B cell (primary cell): ENCODE results near the gene HOXA9.

Source experiments
- EZH2 ChIP-seq: IDR thresholded peaks from 2 replicates; pipeline ENCODE4 v1.6.1; 2012; ENCODE audit warnings: borderline replicate concordance, low read depth, mild to moderate bottlenecking, moderate library complexity, low read length; ENCODE audit not compliant: insufficient read depth, poor library complexity, severe bottlenecking
- TF ChIP-seq, protein P1 (sequence below): fragments of 200-600 bp; IDR thresholded peaks from one replicate; pipeline ENCODE4 v1.8.0; 2022; ENCODE audit warnings: antibody characterized with exemption, mild to moderate bottlenecking

- TF ChIP-seq, protein P1, sequence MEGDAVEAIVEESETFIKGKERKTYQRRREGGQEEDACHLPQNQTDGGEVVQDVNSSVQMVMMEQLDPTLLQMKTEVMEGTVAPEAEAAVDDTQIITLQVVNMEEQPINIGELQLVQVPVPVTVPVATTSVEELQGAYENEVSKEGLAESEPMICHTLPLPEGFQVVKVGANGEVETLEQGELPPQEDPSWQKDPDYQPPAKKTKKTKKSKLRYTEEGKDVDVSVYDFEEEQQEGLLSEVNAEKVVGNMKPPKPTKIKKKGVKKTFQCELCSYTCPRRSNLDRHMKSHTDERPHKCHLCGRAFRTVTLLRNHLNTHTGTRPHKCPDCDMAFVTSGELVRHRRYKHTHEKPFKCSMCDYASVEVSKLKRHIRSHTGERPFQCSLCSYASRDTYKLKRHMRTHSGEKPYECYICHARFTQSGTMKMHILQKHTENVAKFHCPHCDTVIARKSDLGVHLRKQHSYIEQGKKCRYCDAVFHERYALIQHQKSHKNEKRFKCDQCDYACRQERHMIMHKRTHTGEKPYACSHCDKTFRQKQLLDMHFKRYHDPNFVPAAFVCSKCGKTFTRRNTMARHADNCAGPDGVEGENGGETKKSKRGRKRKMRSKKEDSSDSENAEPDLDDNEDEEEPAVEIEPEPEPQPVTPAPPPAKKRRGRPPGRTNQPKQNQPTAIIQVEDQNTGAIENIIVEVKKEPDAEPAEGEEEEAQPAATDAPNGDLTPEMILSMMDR: no peak
- no peak for TF ChIP-seq EZH2
Observed at GRCh38 chr7:27155816-27156507, 9.4 kb downstream of the HOXA9 start.
